Stimulated activated CD4-positive, alpha-beta T cell treated with anti-CD3 and anti-CD28 coated beads, Interleukin-2, amount 100 ng/mL, for 4 hours (primary cell): Measurements from ENCODE around the gene KRT6B.
"Not testable (repeated sequence)": the region's sequence is repeated elsewhere in the genome, so short reads cannot be mapped to it uniquely, and the experiment has no call there.

ENCODE experiments used
- DNase-seq: peaks from one replicate; pipeline ENCODE4 v3.0.0-alpha.2; 2020; ENCODE audit warnings: low read depth

The KRT6B gene

DNA sequence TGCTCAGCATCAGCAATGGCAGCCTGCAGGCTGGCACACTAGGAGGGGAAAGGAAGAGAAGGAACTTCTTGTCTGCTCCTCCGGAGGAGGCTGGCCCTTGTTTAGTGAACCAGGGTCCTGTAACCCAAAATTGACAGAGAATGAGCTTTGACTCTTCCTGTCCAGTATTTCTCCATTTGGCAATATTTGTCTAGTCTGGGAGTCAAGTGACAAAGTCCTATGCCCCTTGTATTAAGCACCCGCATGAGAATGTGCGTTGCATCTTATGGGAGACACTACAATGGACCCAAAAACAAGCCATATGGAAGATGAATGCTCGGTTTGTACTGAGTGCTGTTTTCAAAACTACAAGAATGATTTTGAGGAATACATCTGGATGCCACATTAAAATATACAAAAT is 17.9 kb upstream of the KRT6B start:
- DNase-seq, result no peak

DNA sequence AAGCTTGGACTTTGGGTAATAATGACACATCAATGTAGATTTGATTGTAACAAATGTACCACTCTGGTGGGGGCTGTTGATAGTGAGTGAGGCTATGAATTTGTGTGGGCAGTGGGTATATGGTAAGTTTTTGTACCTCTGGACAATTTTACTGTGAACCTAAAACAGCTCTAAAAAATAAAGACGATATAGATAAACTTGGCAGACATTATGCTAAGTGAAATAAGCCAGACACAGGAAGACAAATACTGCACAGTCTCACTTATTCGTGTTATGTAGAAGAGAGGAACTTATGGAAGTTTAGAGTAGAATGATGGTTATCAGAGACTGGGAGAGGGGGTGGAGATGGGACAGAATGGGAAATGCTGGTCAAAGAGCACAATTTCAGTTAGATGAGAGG is 13.0 kb upstream of the KRT6B start:
- DNase-seq, result no peak

DNA sequence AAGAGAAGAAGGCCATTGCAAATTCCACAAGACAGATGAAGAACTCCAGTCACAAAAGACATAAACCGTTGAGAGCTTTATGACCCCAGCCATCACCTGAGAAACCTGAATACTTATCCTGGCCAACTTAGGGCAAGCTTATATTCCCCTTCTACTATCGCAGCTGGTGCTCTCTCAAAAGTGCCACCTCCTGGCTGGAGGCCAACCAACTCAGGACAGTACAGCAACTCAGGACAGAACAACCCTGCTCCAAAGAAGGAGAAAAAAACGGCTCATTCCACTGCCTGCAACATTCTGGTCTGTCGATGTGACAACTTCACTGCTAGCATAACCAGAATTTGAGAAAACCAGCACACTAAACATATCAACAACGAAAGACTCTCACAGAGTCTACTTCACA is 9.7 kb upstream of the KRT6B start:
- no peak for DNase-seq

DNA sequence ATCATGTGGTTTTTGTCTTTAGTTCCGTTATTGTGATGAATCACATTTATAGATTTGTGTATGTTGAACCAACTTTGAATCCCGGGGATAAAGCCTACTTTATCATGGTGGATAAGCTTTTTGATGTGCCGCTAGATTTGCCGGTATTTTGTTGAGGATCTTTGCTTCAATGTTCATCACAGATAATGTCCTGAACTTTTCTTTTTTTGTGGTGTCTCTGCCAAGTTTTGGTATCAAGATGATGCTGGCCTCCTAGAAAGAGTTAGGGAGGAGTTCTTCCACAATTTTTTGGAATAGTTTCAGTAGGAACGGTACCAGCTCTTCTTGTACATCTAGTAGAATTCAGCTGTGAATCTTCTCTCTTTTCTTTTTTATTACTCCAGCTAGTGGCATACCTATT is 6.9 kb upstream of the KRT6B start:
- no peak for DNase-seq

DNA sequence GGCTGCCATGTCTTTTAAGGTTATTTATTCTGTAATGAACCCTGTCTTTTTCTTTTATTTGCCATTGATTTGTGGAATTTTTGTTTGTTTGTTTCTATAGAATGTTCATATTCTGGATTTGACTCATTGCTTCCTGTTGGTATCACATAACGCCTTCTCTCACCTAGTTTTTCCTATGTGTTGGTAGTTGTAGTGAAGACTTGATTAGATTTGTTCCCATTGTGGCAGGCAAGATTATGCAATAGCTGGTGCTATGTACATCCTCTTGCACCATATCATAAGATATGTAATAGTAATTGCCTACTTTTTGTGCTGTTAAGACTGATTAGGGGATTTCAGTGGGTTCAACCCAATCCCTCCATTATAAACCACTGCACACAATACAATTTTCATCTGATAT is 3.9 kb upstream of the KRT6B start:
- DNase-seq, result no peak

DNA sequence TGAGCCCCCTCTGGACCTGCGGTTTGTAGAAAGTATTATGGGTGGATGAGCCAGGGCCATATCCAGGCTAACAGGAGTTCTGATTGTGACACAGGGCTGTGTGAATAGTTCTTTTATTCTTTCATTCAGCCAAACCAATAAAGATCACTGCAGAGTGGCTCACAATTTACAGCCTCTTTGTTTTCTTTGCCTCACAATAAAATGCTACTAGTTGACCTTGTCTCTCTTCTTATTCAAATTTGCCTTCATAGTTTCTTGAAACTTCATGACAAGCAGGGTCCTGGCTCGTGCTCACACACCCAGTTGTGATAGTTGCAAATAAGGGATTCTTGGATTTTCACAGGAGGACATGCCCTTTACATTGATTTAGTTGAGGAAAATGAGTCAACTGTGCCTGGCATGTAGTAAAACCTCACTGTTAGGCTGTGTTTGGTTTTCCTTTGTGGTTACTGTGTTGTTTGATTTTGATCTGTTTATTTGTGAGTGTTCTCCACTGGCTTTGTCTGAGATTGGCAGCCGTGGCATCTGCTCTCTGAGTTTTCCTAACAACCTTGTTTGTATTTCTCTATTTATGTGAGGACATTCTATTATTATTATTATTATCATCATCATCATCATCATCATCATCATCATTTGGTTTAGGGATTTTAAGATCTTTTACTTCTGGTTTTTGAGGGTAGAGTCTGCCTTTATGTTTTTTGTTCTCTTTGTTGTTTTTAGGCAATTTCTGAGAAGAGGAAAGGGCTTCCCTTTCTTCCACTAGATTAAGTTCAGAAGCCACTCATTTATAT is 2.7 kb upstream of the KRT6B start:
- no peak for DNase-seq

DNA sequence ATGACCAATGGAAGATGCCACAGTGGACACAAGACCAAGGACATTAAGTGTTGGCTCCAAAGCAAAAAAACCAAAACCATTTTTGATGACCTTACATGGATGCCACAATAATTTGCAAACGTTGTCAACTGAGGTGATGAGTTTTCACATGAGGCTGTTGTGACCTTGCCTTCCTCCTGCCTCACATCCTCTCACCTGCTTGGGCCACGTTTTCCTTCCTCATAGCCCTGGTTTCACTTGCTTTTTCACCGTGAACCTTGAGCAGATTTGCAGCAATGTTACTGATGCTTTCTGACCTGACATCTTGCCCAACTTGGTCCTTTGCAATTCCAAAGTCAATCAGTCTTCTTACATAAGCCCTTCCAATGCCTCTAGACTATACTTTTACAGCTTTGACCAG is 3.7 kb downstream of the KRT6B start:
- no peak for DNase-seq

DNA sequence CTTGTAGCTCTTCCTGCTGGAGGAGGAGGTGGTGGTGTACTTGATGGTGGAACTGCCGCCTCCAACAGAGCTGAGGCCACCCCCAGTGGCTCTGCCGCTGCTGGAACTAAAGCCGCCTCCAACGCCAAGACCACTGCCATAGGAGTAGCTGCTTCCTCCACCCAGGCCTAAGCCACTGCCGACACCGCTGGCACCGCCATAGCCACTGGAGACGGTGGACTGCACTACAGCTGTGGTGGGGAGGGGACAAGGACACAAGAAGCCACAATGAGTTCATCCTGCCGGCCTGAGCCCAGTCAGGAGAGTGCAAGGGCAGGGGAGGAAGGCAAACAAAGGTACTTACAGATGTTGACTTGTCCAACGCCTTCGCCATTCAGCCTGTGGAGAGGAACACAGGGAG is 4.8 kb downstream of the KRT6B start:
- DNase-seq, result not testable (repeated sequence)

DNA sequence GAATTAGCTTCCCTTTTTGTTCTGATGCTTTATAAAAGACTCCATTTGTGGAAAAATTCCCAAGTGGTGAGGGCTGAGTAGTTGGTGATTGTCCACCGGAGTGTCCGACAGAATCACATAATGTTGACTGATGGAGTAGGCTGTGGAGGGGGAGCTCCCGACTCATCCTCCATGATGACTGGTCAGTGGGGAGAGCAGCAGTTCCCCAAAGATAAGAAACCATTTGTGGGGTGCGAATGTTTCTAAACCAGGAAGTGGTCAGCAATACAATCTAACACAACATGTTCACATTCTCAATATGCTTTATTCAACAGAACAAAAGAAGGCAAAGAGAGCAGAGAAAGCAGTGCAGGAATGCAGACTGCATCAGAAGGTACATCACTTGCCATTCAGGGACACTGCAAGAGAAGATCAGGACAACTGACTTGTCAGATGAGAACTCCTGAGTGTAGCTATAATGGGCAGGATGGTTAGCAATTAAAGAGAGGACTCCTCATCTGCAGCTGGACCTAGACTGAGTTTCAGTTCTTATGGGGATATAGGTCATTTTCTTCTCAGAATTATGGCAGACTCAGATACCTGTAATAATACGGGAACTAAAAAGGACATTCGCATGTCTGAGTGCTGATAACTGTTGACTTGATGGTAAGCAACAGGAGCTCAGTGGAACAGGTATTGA is 5.4 kb downstream of the KRT6B start:
- no peak for DNase-seq

DNA sequence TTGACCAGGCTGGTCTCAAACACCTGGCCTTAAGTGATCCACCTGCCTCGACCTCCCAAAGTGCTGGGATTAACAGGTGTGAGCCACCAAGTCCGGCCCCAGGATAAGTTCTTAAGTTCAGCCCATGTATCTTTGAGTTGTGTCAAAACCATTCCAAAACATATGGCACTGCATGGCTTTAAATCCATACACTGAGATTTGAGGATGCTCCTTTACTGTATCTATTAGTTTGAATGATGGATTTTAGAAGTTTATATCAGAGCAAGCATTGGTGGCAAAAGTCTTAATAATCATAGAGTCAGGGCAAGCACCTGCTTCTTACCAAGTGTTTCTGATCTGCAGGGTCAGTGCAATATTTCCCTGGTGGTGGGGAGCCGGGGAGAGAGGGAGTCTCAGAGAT is 6.1 kb downstream of the KRT6B start:
- DNase-seq, result no peak

DNA sequence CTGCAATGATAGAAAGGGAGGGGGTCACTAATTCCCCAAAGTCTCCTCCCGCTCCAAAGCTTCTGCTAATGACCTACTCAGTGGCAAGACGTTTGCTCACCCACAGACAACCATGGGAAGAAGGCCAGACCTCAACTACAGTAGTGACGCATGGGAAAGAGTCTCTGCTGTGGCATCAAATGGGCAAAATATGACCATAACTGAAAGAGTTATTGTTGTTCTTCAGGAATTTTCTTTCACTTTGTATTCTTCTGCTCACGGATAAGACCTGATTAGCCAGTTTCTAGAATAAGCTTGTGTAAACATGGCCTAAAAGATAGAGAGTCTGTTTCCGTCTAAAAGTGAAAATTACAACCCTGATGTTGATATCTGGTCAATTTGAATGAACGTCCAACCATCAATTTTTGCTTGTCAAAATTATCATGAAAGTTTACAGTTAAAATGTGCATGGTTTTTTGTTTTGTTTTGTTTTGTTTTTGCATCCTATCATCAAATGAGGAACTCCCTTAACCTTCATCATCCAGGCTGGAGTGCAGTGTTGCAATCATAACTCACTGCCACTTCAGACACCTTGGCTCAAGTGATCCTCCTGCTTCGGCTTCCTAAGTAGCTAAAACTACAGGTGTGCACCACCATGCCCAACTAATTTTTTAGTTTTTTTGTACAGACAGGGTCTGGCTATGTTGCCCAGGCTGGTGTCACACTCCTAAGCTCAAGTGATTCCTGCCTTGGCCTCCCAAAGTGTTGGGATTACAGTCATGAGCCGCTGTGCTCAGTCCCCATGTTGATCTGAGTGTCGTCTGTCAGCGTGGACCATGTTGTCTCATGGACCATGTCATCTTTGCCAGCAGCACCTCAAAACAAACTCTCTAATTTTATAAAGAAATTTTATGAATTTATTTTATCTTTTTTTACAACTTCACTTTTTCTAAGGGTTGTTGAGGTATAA is 7.0 kb downstream of the KRT6B start:
- DNase-seq, result no peak

DNA sequence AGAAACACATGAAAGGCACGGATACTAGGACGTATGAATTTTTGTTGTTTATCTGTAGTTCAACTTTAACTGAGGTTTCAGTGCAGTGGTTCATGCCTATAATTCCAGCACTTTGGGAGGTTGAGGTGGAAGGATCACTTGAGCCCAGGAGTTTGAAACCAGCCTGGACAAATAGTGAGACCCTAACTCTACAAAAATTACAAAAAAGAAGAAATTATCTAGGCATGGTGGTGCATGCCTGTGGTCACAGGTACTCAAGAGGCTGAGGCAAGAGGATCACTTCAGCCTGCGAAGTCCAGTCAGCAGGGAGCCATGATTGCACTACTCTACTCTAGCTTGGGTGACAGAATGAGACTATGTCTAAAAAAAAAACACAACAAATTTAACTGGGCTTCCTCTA is 8.0 kb downstream of the KRT6B start:
- no peak for DNase-seq

DNA sequence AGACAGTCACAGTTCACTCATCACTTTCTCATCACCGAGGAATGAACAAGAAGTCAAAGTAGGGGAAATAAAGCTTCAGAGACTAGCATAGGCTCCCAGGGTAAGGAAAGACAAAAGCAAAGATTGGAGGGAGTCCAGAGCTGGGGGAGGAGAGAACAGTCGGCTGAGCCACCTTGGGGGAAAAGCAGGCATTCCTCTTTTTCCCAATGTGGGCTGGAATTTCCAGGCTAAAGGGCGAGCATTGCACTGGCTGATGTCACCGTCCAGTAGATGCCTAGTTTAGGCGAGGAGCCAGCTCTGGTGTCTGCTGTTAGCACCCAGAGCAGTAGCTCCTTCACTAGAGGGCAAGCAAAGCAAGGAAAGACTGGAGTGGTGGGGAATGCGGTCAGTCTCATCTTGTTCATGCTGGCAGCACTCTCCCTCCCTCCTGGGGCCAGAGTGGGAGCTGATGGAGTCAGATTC is 9.3 kb downstream of the KRT6B start:
- no peak for DNase-seq

DNA sequence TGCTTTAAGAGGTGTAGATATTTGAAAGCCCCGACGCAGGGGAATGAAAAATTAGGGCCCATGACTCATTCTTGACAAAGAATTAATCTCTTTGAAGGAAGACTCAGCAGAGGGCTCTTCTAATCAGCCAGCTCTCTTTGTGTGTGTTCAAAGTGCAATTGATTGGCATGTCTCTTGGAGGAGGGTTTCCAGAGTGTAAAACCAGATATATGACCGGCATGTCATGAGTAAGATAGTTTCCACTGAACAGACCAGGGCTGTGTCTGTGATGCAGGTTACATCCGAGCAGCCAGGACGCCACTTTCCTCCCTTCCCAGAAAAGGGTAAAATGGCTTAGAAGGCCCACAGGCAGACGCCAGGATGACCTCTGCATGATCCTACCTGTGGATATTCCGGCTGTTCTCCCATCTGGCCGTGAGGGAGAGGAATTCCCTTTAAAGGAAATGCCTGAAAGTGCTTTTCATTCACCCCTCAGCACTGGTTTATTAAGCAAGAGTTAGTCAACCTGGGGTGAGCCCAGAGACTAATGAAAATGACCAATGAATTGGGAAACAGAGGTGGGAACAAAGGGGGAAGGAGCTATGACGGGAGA is 10.5 kb downstream of the KRT6B start:
- no peak for DNase-seq

DNA sequence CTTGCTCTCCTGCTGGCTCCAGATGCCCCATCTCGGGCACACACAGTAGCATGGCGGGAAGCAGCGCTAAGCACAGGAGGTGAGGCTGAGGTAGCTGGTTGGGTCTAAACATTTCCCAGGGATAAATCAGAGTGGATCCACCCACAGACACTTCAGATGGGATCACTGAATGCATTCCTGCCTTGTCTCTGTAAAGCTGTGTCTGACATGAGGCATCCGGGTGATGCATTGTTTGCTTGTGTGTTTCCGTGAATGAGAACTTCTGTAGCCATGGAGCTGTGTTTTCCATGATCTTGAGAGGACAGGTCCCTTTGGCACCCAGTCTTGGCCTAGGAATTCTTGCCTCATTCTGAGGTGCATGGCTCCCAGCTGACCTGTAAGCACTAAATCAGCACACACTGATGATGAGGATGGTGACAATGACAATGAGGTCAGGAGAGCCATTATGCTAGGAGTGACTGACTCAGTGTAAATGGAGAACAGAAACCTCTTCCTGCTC is 11.1 kb downstream of the KRT6B start:
- no peak for DNase-seq

DNA sequence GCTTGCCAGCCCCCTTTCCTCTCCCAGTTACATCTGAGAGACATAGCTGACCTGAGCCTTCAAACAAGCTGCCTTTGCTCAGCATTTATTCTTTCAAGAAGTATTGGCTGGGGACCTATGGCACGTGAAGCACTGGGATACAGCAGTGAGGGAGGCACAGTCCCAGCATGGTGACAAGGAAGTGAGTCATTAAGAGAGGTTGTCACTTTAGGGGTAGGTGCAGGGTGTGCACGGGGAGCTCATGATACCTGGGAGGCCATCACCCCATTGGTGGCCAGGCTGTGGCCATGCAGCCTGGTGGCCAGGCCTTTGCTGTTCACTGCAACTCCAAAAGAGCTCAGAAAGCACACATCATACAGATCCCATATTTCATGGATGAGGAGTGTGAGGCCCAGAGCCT is 12.1 kb downstream of the KRT6B start:
- no peak for DNase-seq

DNA sequence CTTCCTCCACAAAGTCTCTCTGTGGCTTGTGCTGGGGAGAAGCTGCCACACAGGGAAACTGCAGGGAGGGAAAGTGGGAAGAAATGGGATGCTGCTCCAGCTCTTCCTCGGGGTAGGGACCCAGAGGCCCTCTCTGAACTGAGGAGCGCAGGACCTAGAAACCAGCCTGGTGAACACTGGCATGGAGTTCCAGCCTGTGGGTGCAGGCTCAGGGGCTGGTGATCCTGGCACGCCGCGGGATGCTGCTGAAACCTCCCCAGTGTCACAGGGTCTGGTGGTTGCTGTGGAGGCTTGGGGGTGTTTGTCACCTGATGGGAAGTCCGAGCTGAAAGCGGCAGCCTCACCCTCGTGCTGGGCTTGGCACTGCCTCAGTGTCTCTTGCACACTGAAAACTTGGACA is 12.5 kb downstream of the KRT6B start:
- no peak for DNase-seq

DNA sequence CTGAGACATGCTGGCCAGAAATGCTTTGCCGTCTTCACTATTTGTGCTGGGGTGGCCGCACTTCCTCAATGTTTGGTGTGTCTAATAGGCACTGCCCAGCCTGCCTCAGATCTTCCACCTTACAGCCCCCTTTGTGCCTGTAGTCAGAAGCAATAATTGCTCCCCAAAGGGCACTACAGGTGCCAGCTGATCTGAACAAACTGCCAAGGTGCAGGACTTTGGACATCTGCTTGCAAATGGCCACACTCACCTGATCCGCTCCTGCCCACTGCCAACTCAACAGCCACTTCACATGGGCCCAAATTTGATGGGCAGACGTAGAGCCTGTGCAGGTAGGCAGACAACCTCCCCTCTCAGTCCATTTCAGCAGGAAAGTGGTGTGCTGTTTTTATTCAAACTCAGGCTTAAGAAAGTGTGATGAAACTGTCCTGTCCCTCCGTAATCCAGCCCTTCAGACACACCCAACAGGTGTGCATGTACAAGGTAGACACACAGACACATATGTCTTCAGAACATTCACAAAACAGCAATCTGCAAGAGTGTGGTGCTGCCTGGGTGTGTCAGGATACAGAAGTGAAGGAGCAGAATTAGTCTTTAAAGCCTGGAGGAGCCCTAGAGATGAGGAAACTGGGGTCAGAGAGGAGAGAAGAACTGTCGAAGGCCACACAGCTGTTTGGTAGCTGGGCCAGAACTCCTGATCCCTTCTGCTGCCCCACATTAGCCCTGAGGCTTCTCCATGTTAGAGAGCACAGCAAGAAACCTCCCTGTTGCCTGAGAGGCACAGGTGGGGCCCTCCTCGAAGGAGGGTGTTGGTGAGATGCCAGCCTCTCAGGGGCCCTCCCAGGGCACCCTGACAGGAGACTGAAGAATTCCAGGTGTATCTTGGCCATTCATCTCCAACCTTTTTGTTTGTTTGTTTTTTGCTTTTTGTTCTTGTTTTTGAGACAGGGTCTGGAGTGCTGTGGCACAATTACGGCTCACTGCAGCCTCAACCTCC is 13.3 kb downstream of the KRT6B start:
- no peak for DNase-seq

DNA sequence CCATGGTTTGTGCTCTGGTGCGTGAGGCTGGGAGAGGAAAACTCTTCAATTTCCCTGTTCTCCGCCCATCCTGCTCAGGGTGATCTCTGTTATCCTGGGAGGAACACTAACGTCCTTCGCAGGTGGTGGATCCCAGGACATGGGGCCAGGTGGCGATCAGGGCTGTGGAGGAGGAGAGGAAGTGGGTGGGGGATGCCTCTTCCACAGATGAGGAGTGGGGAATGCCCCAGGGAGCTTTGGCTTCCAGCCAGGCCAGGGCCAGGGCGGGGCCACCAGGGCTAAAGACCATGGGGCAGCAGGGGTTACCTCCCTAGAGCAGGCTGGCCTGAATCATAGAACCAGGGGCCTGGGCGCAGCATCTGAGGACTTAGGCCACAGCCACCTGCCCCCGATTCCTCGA is 14.4 kb downstream of the KRT6B start:
- DNase-seq, result no peak

DNA sequence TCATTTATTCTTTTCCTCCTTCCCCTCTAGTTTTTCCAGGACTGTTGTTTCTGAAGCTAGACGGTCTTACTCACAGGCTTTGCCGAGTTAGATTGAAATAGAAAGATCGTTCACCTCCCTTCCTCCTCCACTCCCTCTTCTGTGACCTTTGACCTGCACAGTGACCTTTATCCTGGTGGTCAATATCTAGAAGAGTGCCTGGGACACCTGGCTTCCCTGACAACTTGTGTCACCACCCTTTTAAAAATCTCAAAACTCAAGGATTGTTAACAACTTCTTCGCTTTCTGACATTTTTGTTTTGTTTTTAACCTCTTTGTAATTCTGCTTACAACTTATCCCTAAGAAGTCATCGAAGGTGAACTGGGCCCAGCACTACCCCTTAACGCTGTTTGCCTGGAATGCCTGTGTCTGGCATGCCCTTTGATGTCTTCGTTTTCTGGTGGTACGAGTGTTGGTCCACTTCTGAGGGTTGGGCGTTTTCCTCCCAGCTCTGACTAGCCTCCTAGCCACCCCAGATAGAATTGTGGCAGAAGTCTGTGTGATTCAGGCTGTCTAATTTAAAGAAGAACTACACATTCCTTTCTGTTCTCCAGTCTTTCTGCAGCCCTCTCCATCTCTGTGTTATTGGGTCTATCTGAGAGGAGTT is 15.0 kb downstream of the KRT6B start:
- no peak for DNase-seq
